Smooth muscle cell (in vitro differentiated cells): ENCODE measurements around the gene FUT8. TPM values are rescaled to one million over a fixed set of nuclear protein-coding genes. Genes with fewer than 3 reads are reported as not detected.

Experiments
- DNase-seq: peaks from one replicate; lab custom pipeline; 2025; ENCODE audit not compliant: unreplicated experiment; lab: John Stamatoyannopoulos, UW
- H2AFZ ChIP-seq: fragments of 200-600 bp; sonication (generic); 2 replicates; pipeline ENCODE4 v1.6.0; 2016; ENCODE audit warnings: antibody characterized with exemption, low read depth, mild to moderate bottlenecking
- H3F3A ChIP-seq: fragments of 200-600 bp; sonication (generic); 2 replicates; pipeline ENCODE4 v1.6.0; 2017; ENCODE audit warnings: antibody characterized with exemption, low read depth
- H3K27ac ChIP-seq: fragments of 200-600 bp; sonication (generic); 2 replicates; pipeline ENCODE4 v1.5.1; 2016; ENCODE audit warnings: low read depth, mild to moderate bottlenecking
- H3K27me3 ChIP-seq: fragments of 200-600 bp; sonication (generic); 2 replicates; pipeline ENCODE4 v1.6.1; 2016; ENCODE audit warnings: low read depth, mild to moderate bottlenecking
- H3K36me3 ChIP-seq: fragments of 200-600 bp; sonication (generic); 2 replicates; pipeline ENCODE4 v1.5.1; 2016; ENCODE audit warnings: low read depth
- H3K4me1 ChIP-seq: fragments of 200-600 bp; sonication (generic); 2 replicates; pipeline ENCODE4 v1.5.1; 2016; ENCODE audit warnings: low read depth
- H3K4me2 ChIP-seq: fragments of 200-600 bp; sonication (generic); 2 replicates; pipeline ENCODE4 v1.6.0; 2016; ENCODE audit warnings: mild to moderate bottlenecking
- H3K4me3 ChIP-seq: fragments of 200-600 bp; sonication (generic); 2 replicates; pipeline ENCODE4 v1.5.1; 2016; ENCODE audit warnings: mild to moderate bottlenecking
- H3K79me2 ChIP-seq: fragments of 200-600 bp; sonication (generic); 2 replicates; pipeline ENCODE4 v1.6.0; 2016; ENCODE audit warnings: low read depth, mild to moderate bottlenecking
- H3K9ac ChIP-seq: fragments of 200-600 bp; sonication (generic); 2 replicates; pipeline ENCODE4 v1.6.0; 2016; ENCODE audit warnings: low read depth
- H3K9me3 ChIP-seq: fragments of 200-600 bp; sonication (generic); replicated peaks from 2 replicates; pipeline ENCODE4 v1.5.1; 2016; ENCODE audit warnings: low read depth
- H4K20me1 ChIP-seq: fragments of 200-600 bp; sonication (generic); 2 replicates; pipeline ENCODE4 v1.6.0; 2016; ENCODE audit warnings: low read depth
- WGBS: methylation state at CpG from one replicate; pipeline ENCODE4 v1.1.7; 2016; ENCODE audit warnings: low lambda C conversion rate; 5-methylcytosine and 5-hydroxymethylcytosine counted together
- polyA plus RNA-seq: library from polyadenylated mRNA; unstranded; fragments of >200 nt; fragmentation: Nextera tagmentation; extraction: Ambion mirVana; gene quantifications from 2 replicates; pipeline ENCODE4 v1.2.1, GENCODE V29; 2016
- total RNA-seq: library from RNA; depleted of rRNA; stranded (reverse); fragments of >200 nt; gene quantifications from 2 replicates; pipeline ENCODE4 v1.2.3, GENCODE V29; 2014
- TF ChIP-seq, protein P1 (sequence below): fragments of 200-600 bp; sonication (generic); IDR thresholded peaks from 2 replicates; pipeline ENCODE4 v1.5.1; 2017; ENCODE audit warnings: borderline replicate concordance, mild to moderate bottlenecking, antibody characterized with exemption; ENCODE audit not compliant: insufficient read depth, poor library complexity, severe bottlenecking

FUT8 gene
- total and polyA plus RNA-seq, 2 experiments from 2014 or later: 12.8 to 50.2 TPM

- Histone ChIP-seq H2AFZ (peak overlapping the region; percentile 99), H3K4me1 (peaks cover 12% of the 10 kb centered on the region), H3K9ac (no peak overlapping the region), H3F3A (no peaks in the 10 kb centered on the region), H4K20me1 (peaks cover 3% of the 10 kb centered on the region), H3K27ac (no peak overlapping the region), H3K79me2 (peaks cover 6% of the 10 kb centered on the region), H3K4me3 (no peak overlapping the region), H3K36me3 (no peaks in the 10 kb centered on the region), H3K9me3 (no peaks in the 10 kb centered on the region), H3K4me2 (no peak overlapping the region), H3K27me3 (no peaks in the 10 kb centered on the region)
- TF ChIP-seq, protein P1, sequence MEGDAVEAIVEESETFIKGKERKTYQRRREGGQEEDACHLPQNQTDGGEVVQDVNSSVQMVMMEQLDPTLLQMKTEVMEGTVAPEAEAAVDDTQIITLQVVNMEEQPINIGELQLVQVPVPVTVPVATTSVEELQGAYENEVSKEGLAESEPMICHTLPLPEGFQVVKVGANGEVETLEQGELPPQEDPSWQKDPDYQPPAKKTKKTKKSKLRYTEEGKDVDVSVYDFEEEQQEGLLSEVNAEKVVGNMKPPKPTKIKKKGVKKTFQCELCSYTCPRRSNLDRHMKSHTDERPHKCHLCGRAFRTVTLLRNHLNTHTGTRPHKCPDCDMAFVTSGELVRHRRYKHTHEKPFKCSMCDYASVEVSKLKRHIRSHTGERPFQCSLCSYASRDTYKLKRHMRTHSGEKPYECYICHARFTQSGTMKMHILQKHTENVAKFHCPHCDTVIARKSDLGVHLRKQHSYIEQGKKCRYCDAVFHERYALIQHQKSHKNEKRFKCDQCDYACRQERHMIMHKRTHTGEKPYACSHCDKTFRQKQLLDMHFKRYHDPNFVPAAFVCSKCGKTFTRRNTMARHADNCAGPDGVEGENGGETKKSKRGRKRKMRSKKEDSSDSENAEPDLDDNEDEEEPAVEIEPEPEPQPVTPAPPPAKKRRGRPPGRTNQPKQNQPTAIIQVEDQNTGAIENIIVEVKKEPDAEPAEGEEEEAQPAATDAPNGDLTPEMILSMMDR: no peak
- 97% methylated on average over 2 of the region's 2 CpGs for WGBS
- DNase-seq: no peak
These were observed 1.9 kb upstream of the FUT8 start for GRCh38 chr14:65410640-65411039.

DNA sequence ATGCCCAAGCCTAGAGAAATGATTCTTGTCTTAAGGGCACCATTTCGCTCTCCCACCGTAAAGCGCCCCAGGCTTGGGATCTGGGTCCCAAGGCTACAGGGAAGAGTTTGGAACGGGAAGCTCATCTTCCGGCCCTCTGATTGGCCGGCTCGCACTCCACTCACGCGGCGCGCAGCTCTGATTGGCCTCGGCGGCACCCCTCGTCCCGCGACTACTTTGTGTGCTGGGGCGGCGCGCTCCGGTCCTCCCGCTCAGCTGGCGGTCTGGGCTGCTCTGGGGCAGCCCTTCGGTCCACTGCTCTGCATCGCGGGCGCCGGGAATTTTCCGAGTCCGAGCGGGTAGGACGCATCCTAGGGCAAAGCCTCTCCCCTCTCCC is 886 bp upstream of the FUT8 start:
- peak overlapping the region; percentile 93 for H3K4me2 ChIP-seq
- peak overlapping the region; percentile 86 for H3K4me3 ChIP-seq
- H3K36me3 ChIP-seq: no peaks in the 10 kb centered on the region
- H3K79me2 ChIP-seq: peaks cover 16% of the 10 kb centered on the region
- no peaks in the 10 kb centered on the region for H3K9me3 ChIP-seq
- TF ChIP-seq, protein P1: no peak
- H3K27ac ChIP-seq: peak overlapping the region; percentile 59
- peak overlapping the region; percentile 76 for H3K9ac ChIP-seq
- 1% methylated on average over 31 of the region's 31 CpGs for WGBS
- DNase-seq: peak; percentile 69
- peak overlapping the region; percentile 99 for H2AFZ ChIP-seq
- no peaks in the 10 kb centered on the region for H3F3A ChIP-seq
- peaks cover 3% of the 10 kb centered on the region for H4K20me1 ChIP-seq
- H3K4me1 ChIP-seq: peaks cover 13% of the 10 kb centered on the region
- H3K27me3 ChIP-seq: no peaks in the 10 kb centered on the region

- H3K4me3 ChIP-seq: peak overlapping the region; percentile 86
- DNase-seq: peak; percentile 75
- H3K79me2 ChIP-seq: peaks cover 30% of the 10 kb centered on the region
- 1% methylated on average over 76 of the region's 87 CpGs for WGBS
- H2AFZ ChIP-seq: peak overlapping the region; percentile 99
- H3F3A ChIP-seq: no peaks in the 10 kb centered on the region
- H4K20me1 ChIP-seq: peaks cover 3% of the 10 kb centered on the region
- H3K27ac ChIP-seq: peak overlapping the region; percentile 53
- H3K27me3 ChIP-seq: no peaks in the 10 kb centered on the region
- peak overlapping the region; percentile 67 for H3K9ac ChIP-seq
- no peaks in the 10 kb centered on the region for H3K9me3 ChIP-seq
- H3K4me2 ChIP-seq: peak overlapping the region; percentile 93
- TF ChIP-seq, protein P1: no peak
- peaks cover 13% of the 10 kb centered on the region for H3K4me1 ChIP-seq
- H3K36me3 ChIP-seq: no peaks in the 10 kb centered on the region
These were observed 567 bp downstream of the FUT8 start for GRCh38 chr14:65412856-65413738.
